Activated B cell treated with CpG ODN at 0.5 μM for 24 hours (primary cell): ENCODE measurements around the gene KIF12. TPM values are rescaled to one million over a fixed set of nuclear protein-coding genes. Genes with fewer than 3 reads are reported as not detected.

ENCODE experiments used
- ATAC-seq: fragments of 200-7000 bp; cut with Tn5 transposase; one replicate; pipeline ENCODE4 v1.10.0; 2021; ENCODE audit warnings: low read depth, mild to moderate bottlenecking, moderate library complexity
- CTCF ChIA-PET: fragments of 350-600 bp; sonication (Branson Sonifier 250); formaldehyde crosslinking; loops from one replicate; lab custom pipeline; 2021; ENCODE audit warnings: antibody characterized with exemption; lab: Charles Lee
- POLR2A ChIA-PET: fragments of 350-600 bp; sonication (Branson Sonifier 250); formaldehyde crosslinking; loops from one replicate; lab custom pipeline; 2021; ENCODE audit warnings: antibody characterized with exemption; lab: Charles Lee
- DNase-seq: peaks from one replicate; pipeline ENCODE4 v3.0.0; 2022
- H3K27ac Mint-ChIP-seq: one replicate; pipeline ENCODE4 v1.8.0; 2020; ENCODE audit warnings: mixed read lengths
- H3K27me3 Mint-ChIP-seq: one replicate; pipeline ENCODE4 v1.8.0; 2021; ENCODE audit warnings: mixed read lengths
- H3K36me3 Mint-ChIP-seq: one replicate; pipeline ENCODE4 v1.8.0; 2021; ENCODE audit warnings: low read depth, mixed read lengths
- H3K4me1 Mint-ChIP-seq: one replicate; pipeline ENCODE4 v1.8.0; 2021; ENCODE audit warnings: mixed read lengths
- H3K4me3 Mint-ChIP-seq: one replicate; pipeline ENCODE4 v1.8.0; 2020; ENCODE audit warnings: mild to moderate bottlenecking, mixed read lengths
- H3K9me3 Mint-ChIP-seq: one replicate; pipeline ENCODE4 v1.8.0; 2020; ENCODE audit warnings: mixed read lengths
- intact Hi-C: fragments of 100-400 bp; cut with micrococcal nuclease; formaldehyde crosslinking; loops from one replicate; pipeline ENCODE4 v1.15.1; 2024
- total RNA-seq: library from RNA; stranded (reverse); gene quantifications from 2 replicates; pipeline ENCODE4 v1.2.3, GENCODE V29; 2022
- TF ChIP-seq, protein P1 (sequence below): fragments of 200-600 bp; IDR thresholded peaks from one replicate; pipeline ENCODE4 v1.8.0; 2022; ENCODE audit warnings: antibody characterized with exemption, mild to moderate bottlenecking

Gene KIF12
- not detected in 2 replicates for total RNA-seq

GRCh38 chr9:114098936-114099668 is at the start of gene KIF12:
KIF12 (minus strand) TSS chr9:114099292; CDS start chr9:114099276, 16 bp downstream.
- CTCF ChIA-PET = interaction anchor here (0.9 to 1.4 kb wide), 2 partner anchors 9 to 17 kb away, joined by 3 to 4 read pairs; no protein-coding TSS in a partner anchor
- Mint-ChIP-seq H3K9me3 (peaks cover 6% of the 10 kb centered on the region), H3K36me3 (no peaks in the 10 kb centered on the region), H3K4me3 (no peak within 1 kb of the TSS), H3K27me3 (peaks cover 35% of the 10 kb centered on the region), H3K27ac (no peak within 1 kb of the TSS), H3K4me1 (peaks cover 8% of the 10 kb centered on the region)
- TF ChIP-seq, protein P1, sequence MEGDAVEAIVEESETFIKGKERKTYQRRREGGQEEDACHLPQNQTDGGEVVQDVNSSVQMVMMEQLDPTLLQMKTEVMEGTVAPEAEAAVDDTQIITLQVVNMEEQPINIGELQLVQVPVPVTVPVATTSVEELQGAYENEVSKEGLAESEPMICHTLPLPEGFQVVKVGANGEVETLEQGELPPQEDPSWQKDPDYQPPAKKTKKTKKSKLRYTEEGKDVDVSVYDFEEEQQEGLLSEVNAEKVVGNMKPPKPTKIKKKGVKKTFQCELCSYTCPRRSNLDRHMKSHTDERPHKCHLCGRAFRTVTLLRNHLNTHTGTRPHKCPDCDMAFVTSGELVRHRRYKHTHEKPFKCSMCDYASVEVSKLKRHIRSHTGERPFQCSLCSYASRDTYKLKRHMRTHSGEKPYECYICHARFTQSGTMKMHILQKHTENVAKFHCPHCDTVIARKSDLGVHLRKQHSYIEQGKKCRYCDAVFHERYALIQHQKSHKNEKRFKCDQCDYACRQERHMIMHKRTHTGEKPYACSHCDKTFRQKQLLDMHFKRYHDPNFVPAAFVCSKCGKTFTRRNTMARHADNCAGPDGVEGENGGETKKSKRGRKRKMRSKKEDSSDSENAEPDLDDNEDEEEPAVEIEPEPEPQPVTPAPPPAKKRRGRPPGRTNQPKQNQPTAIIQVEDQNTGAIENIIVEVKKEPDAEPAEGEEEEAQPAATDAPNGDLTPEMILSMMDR = no peak
- no peak for ATAC-seq
- DNase-seq = no peak
- intact Hi-C loops = no loop called here
- POLR2A ChIA-PET = no interaction called here

DNA sequence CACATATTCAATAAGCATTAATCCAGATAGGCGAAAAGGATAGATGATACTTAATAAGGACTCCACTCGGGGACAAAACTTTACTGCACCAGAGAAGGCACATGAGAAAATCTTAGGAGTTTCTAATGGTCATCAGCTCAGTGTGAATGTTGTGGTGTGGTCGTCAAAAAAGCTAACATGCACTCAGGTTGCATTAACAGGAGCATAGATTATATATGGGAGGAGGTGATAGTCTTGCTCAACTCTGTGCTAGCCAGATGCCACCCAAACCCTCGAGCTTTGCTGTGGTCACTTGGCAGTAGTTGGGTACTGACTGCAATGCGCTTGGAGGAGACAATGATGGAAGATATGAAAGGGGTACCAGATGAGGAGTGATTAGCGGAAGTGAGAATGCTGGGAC is 47.6 kb upstream of the KIF12 start:
- ChIA-PET POLR2A (no interaction called here), CTCF (interaction anchor here (1.0 kb wide), 1 partner anchor 8 kb away, joined by 3 read pairs; the partner anchor contains the start of gene COL27A1)
- TF ChIP-seq, protein P1 = no peak
- DNase-seq = no peak
- no peak for ATAC-seq
- Mint-ChIP-seq H3K4me3 (no peak overlapping the region), H3K9me3 (no peaks in the 10 kb centered on the region), H3K36me3 (no peaks in the 10 kb centered on the region), H3K27me3 (peaks cover 24% of the 10 kb centered on the region), H3K4me1 (no peaks in the 10 kb centered on the region), H3K27ac (no peak overlapping the region)
- intact Hi-C loops = no loop called here

- H3K36me3 Mint-ChIP-seq = no peaks in the 10 kb centered on the region
- no peak for DNase-seq
- no peak overlapping the region for H3K27ac Mint-ChIP-seq
- H3K27me3 Mint-ChIP-seq = peaks cover 4% of the 10 kb centered on the region
- no peak overlapping the region for H3K4me3 Mint-ChIP-seq
- no peak for ATAC-seq
- H3K4me1 Mint-ChIP-seq = no peaks in the 10 kb centered on the region
- intact Hi-C loops = no loop called here
- POLR2A ChIA-PET = no interaction called here
- no peaks in the 10 kb centered on the region for H3K9me3 Mint-ChIP-seq
- TF ChIP-seq, protein P1 = no peak
- CTCF ChIA-PET = no interaction called here
Observed at GRCh38 chr9:114143234-114143633, 44.1 kb upstream of the KIF12 start.

DNA sequence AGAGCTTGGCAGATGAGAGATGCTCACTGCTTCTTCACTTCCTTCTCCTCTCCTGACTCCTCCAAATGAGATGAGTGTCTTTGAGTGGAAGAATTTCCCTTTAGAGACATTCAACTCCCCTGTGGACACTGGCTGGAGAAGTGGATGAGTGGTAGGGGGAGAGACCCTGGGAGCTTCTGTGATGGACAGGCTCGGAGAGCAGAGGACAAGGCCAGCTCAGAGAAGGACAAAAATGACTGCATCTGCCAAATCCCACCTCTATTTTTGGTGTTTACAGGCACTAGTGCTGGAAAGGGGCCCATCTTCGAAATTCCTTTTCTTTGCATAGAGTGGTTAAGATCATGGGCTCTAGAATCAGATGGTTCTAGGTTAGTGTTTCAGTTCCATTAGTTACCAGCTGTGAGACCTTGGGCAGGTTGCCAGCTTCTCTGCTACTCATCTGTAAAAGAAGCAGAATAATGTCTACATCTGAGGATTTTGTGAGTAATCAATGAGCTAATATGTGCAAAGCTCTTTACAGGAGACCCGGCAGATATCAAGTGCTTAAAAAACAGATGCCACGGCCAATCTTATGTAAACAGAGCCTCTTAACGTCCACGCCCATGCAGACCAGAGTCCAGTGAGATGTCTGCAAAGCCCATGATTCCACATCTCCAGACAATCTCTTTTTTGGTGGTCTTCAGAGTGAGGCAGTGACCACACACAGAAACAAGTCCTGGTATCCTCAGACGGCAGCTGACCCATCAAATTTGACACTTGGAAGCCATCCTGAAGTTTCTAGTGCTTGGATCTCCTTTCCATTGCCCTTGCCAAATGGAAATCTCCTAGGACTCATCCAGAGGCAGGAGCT is 42.7 kb upstream of the KIF12 start:
- H3K9me3 Mint-ChIP-seq = no peaks in the 10 kb centered on the region
- CTCF ChIA-PET = interaction anchor here (1.1 kb wide), 1 partner anchor 143 kb away, joined by 3 read pairs; no protein-coding TSS in a partner anchor
- intact Hi-C loops = no loop called here

More for the DNA sequence above, 42.7 kb upstream of the KIF12 start:
- POLR2A ChIA-PET = no interaction called here
- H3K27me3 Mint-ChIP-seq = peaks cover 6% of the 10 kb centered on the region
- H3K27ac Mint-ChIP-seq = no peak overlapping the region
- H3K36me3 Mint-ChIP-seq = no peaks in the 10 kb centered on the region
- ATAC-seq (no peak), DNase-seq (no peak)
- TF ChIP-seq, protein P1 = no peak
- no peaks in the 10 kb centered on the region for H3K4me1 Mint-ChIP-seq
- H3K4me3 Mint-ChIP-seq = no peak overlapping the region
